Keratinocyte (primary cell): ENCODE measurements around the gene PRKCA. TPM values are rescaled to one million over a fixed set of nuclear protein-coding genes. Genes with fewer than 3 reads are reported as not detected.
A peak's percentile ranks its signal among the peaks of the same experiment; 100 is the strongest.

Source experiments
- DNase-seq: peaks from one replicate; pipeline ENCODE4 v3.0.0-alpha.2; 2011; ENCODE audit warnings: low read depth, missing footprints, low spot score
- FAIRE-seq: peaks from 2 replicates; lab custom pipeline; 2011; peaks lifted over from hg19 to GRCh38; lab: Jason Lieb, UNC
- H2AFZ ChIP-seq: 2 replicates; pipeline ENCODE4 v1.6.0; 2012; ENCODE audit warnings: low read length, control low read depth, inconsistent platforms; ENCODE audit not compliant: control insufficient read depth
- H3K27ac ChIP-seq: 2 replicates; pipeline ENCODE4 v1.5.1; 2011; ENCODE audit warnings: low read length; ENCODE audit not compliant: control insufficient read depth, insufficient read depth
- H3K27me3 ChIP-seq: 3 replicates; pipeline ENCODE4 v1.6.0; 2011; ENCODE audit warnings: low read length; ENCODE audit not compliant: control insufficient read depth, insufficient read depth; ENCODE audit errors: extremely low read depth
- H3K36me3 ChIP-seq, 2 experiments: 2 replicates in 1 of 2; 3 replicates in 1 of 2; pipeline ENCODE4 v1.5.1; 2011; ENCODE audit warnings: low read length in 2 of 2, mild to moderate bottlenecking in 1 of 2; ENCODE audit not compliant: control insufficient read depth in 2 of 2, insufficient read depth in 2 of 2; ENCODE audit errors: extremely low read depth in 1 of 2
- H3K4me1 ChIP-seq: 3 replicates; pipeline ENCODE4 v1.5.1; 2011; ENCODE audit warnings: low read length; ENCODE audit not compliant: control insufficient read depth, insufficient read depth; ENCODE audit errors: extremely low read depth
- H3K4me2 ChIP-seq: 3 replicates; pipeline ENCODE4 v1.6.0; 2011; ENCODE audit warnings: low read depth, low read length; ENCODE audit not compliant: control insufficient read depth, insufficient read depth; ENCODE audit errors: extremely low read depth
- H3K4me3 ChIP-seq, 3 experiments: fragments of 200-600 bp in 1 of 3; sonication (generic) in 1 of 3; 2 replicates in 2 of 3; 3 replicates in 1 of 3; pipeline ENCODE4 v1.5.1; 2011 to 2016; ENCODE audit warnings: low read length in 3 of 3, mild to moderate bottlenecking in 3 of 3, control low read depth in 2 of 3, inconsistent platforms in 1 of 3, low read depth in 1 of 3, mixed read lengths in 1 of 3, mixed run types in 1 of 3, moderate library complexity in 1 of 3; ENCODE audit not compliant: control insufficient read depth in 2 of 3, insufficient read depth in 2 of 3; ENCODE audit errors: extremely low read depth in 1 of 3
- H3K79me2 ChIP-seq: 2 replicates; pipeline ENCODE4 v1.6.0; 2012; ENCODE audit warnings: low read length; ENCODE audit not compliant: control insufficient read depth, insufficient read depth
- H3K9ac ChIP-seq: 3 replicates; pipeline ENCODE4 v1.6.0; 2011; ENCODE audit warnings: low read length; ENCODE audit not compliant: control insufficient read depth, insufficient read depth; ENCODE audit errors: extremely low read depth
- H3K9me1 ChIP-seq: 3 replicates; pipeline ENCODE4 v1.6.0; 2011; ENCODE audit warnings: low read length; ENCODE audit not compliant: control insufficient read depth, insufficient read depth; ENCODE audit errors: extremely low read depth
- H3K9me3 ChIP-seq: 2 replicates; pipeline ENCODE4 v1.5.1; 2012; ENCODE audit warnings: low read depth, low read length; ENCODE audit not compliant: control insufficient read depth
- H4K20me1 ChIP-seq: 3 replicates; pipeline ENCODE4 v1.6.0; 2011; ENCODE audit warnings: low read length; ENCODE audit not compliant: control insufficient read depth, insufficient read depth; ENCODE audit errors: extremely low read depth
- CTCF ChIP-seq, 3 experiments: IDR thresholded peaks in 1 of 3; conservative IDR thresholded peaks in 1 of 3; optimal IDR thresholded peaks in 1 of 3; 2 replicates in 2 of 3; 3 replicates in 1 of 3; pipeline versions ENCODE3 to v1.5.1; 2011; ENCODE audit warnings: low read length in 3 of 3, mild to moderate bottlenecking in 3 of 3, moderate library complexity in 2 of 3, control low read depth in 1 of 3, inconsistent platforms in 1 of 3; ENCODE audit not compliant: insufficient read depth in 2 of 3; ENCODE audit errors: extremely low read depth in 1 of 3
- EZH2 ChIP-seq: IDR thresholded peaks from one replicate; pipeline ENCODE4 v1.6.1; 2012; ENCODE audit warnings: inconsistent platforms, mild to moderate bottlenecking, low read length, moderate library complexity
- dilution Hi-C: fragments of 300-500 bp; cut with MboI; formaldehyde crosslinking; loops from one replicate; pipeline ENCODE4 v1.7.0; 2020; ENCODE audit warnings: low sequenced_read_pairs; ENCODE audit not compliant: extremely low pct_ligation_motif_present
- polyA plus RNA-seq, 5 experiments: library from polyadenylated mRNA; depleted of rRNA in 3 of 5; stranded (reverse) in 3 of 5; stranded (forward) in 1 of 5; unstranded in 1 of 5; fragments of >200 nt; gene quantifications; 1 replicate in 1 of 5; 2 replicates in 3 of 5; 3 replicates in 1 of 5; pipeline versions ENCODE4 v1.2.1 to v1.2.3, GENCODE V29; 2011 to 2012; ENCODE audit warnings: missing spikeins in 2 of 5, low read depth in 1 of 5, low replicate concordance in 1 of 5

The PRKCA gene
- polyA plus RNA-seq, 1 donor (not counting 4 experiments of a cell fraction or from before 2014, with no cell fraction given) = 3.6 TPM

- no peaks in the 10 kb centered on the region for H3K9me3 ChIP-seq
- no peak overlapping the region for H3K27ac ChIP-seq
- H3K4me3 ChIP-seq = no peak overlapping the region
- no peaks in the 10 kb centered on the region for H4K20me1 ChIP-seq
- H3K9ac ChIP-seq = no peak overlapping the region
- H3K36me3 ChIP-seq = no peaks in the 10 kb centered on the region
- TF ChIP-seq CTCF (optimal IDR thresholded peaks at IDR 0.05 in 1 of 3, IDR thresholded peaks at IDR 0.05 in 1 of 3, conservative IDR thresholded peaks at IDR 0.05 in 1 of 3; ENCODE audit: extremely low read depth in 1 of 3, insufficient read depth in 2 of 3, low read length in 3 of 3) (peak in 2 of 3 experiments; percentile 41 to 52), EZH2 (no peak)
- DNase-seq (no peak), FAIRE-seq (no peak)
- dilution Hi-C loops = no loop called here
- no peaks in the 10 kb centered on the region for H3K4me1 ChIP-seq
- no peak overlapping the region for H2AFZ ChIP-seq
- no peaks in the 10 kb centered on the region for H3K9me1 ChIP-seq
- H3K4me2 ChIP-seq = no peak overlapping the region
- H3K79me2 ChIP-seq = no peaks in the 10 kb centered on the region
- peaks cover 11% of the 10 kb centered on the region for H3K27me3 ChIP-seq
These were observed 538.9 kb downstream of the PRKCA start for GRCh38 chr17:66841328-66841727.

- Histone ChIP-seq H3K27ac (no peak overlapping the region), H3K79me2 (no peaks in the 10 kb centered on the region), H3K27me3 (peaks cover 7% of the 10 kb centered on the region), H4K20me1 (no peaks in the 10 kb centered on the region), H3K9me3 (no peaks in the 10 kb centered on the region), H3K9ac (no peak overlapping the region), H3K9me1 (no peaks in the 10 kb centered on the region), H2AFZ (no peak overlapping the region), H3K36me3 (no peaks in the 10 kb centered on the region), H3K4me1 (no peaks in the 10 kb centered on the region), H3K4me3 (no peak overlapping the region), H3K4me2 (no peak overlapping the region)
- no peak for FAIRE-seq
- TF ChIP-seq EZH2 = no peak
- no peak for TF ChIP-seq CTCF (optimal IDR thresholded peaks at IDR 0.05 in 1 of 3, IDR thresholded peaks at IDR 0.05 in 1 of 3, conservative IDR thresholded peaks at IDR 0.05 in 1 of 3; ENCODE audit: extremely low read depth in 1 of 3, insufficient read depth in 2 of 3, low read length in 3 of 3)
- dilution Hi-C loops = no loop called here
- no peak for DNase-seq
These were observed 539.3 kb downstream of the PRKCA start for GRCh38 chr17:66841744-66842143.
